ENCODE data around the gene CYTH1. TPM values are rescaled to one million over a fixed set of nuclear protein-coding genes. Genes with fewer than 3 reads are reported as not detected.

CYTH1 gene
- total RNA-seq, 4 donors from 2014 or later: 103 to 156 (median 142) TPM

DNA sequence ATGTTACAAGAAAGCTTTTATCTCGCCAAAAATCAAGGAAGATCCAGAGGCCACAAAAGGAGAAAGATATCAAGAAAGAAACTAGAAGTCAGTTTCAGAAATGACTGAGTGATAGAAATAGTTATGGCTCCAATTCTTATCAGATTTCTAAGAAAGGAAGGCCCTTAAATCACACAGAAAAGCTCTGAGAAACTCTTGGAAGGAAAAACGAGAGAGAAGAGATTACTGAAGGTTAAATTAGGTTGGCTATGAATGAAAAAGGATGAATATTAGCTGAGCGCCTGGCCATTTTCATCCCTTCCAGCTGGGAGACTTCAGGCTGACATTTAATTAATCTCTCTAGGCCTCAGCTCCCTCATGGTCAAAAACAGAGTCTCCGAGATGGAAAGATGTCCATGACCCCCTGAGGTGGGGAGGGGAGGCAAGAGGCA, 72.3 kb downstream of the CYTH1 start:
- Histone ChIP-seq H3K4me1 (peaks cover 6 to 26% (median 13%) of the 10 kb centered on the region in 4 donors), H3K4me3 (no peak overlapping the region), H3K27me3 (no peaks in the 10 kb centered on the region), H3K9me3 (no peaks in the 10 kb centered on the region), H3K36me3 (peaks cover 0 to 23% (median 2%) of the 10 kb centered on the region in 4 donors), H3K27ac (no peak overlapping the region)
- intact Hi-C loops (cut with DNase I; ENCODE audit: low total_unique reads): loop anchor here (5.0 kb wide), 1 partner anchor 212 kb away; no protein-coding TSS in a partner anchor
- TF ChIP-seq, protein P1, sequence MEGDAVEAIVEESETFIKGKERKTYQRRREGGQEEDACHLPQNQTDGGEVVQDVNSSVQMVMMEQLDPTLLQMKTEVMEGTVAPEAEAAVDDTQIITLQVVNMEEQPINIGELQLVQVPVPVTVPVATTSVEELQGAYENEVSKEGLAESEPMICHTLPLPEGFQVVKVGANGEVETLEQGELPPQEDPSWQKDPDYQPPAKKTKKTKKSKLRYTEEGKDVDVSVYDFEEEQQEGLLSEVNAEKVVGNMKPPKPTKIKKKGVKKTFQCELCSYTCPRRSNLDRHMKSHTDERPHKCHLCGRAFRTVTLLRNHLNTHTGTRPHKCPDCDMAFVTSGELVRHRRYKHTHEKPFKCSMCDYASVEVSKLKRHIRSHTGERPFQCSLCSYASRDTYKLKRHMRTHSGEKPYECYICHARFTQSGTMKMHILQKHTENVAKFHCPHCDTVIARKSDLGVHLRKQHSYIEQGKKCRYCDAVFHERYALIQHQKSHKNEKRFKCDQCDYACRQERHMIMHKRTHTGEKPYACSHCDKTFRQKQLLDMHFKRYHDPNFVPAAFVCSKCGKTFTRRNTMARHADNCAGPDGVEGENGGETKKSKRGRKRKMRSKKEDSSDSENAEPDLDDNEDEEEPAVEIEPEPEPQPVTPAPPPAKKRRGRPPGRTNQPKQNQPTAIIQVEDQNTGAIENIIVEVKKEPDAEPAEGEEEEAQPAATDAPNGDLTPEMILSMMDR (IDR thresholded peaks at IDR 0.05): no peak
- TF ChIP-seq POLR2A (IDR thresholded peaks at IDR 0.05) (no peak), POLR2AphosphoS5 (IDR thresholded peaks at IDR 0.05) (no peak), EP300 (IDR thresholded peaks at IDR 0.05; ENCODE audit: low read depth) (no peak)
- DNase-seq: no peak
- 46 to 65% methylated on average over 3 to 4 of the region's 4 CpGs for WGBS, 2 donors (ENCODE audit: low coverage in 1 of 2)
- in situ Hi-C loops (cut with MboI; ENCODE audit: low pct_ligation_motif_present in 1 of 4, low pct_unique_long_range_greater_than_20kb in 1 of 4, low sequenced_read_pairs in 3 of 4): loop anchor here in 2 of 4 donors (10.0 to 25.0 kb wide), 2 partner anchors 197 to 215 kb away; no protein-coding TSS in a partner anchor

DNA sequence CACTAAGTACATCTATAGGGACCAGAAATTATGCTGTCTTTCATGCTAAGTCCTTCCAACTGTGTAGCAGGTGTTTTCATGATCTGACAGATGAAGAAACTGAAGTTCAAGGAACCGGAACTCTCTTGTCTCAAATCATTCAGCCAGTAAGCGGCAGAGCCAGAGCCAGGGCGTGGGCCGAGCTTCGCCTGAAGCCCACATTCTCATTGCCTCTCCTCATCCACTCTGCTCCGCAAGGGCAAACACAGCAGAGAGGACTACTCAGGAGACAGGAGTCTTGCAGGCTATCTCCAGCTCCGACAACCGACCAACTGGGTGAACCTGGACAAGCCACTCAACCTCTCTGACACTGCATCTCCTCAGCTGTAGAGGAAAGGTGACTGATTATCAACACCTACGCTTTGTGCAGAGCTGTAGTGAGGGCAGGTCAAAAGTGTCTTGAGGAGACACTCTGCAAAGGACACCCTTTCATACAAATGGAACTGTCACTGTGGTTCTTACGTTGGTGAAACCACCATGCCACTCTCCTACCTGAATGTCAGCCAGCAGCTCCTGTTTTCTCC, 72.9 kb downstream of the CYTH1 start:
- peaks cover 0 to 27% (median 2%) of the 10 kb centered on the region in 4 donors for H3K36me3 ChIP-seq
- intact Hi-C loops (cut with DNase I; ENCODE audit: low total_unique reads) (loop anchor here (5.0 kb wide), 1 partner anchor 212 kb away; no protein-coding TSS in a partner anchor), in situ Hi-C loops (cut with MboI; ENCODE audit: low pct_ligation_motif_present in 1 of 4, low pct_unique_long_range_greater_than_20kb in 1 of 4, low sequenced_read_pairs in 3 of 4) (loop anchor here in 2 of 4 donors (10.0 to 25.0 kb wide), 2 partner anchors 197 to 214 kb away; no protein-coding TSS in a partner anchor)
- peaks cover 6 to 21% (median 11%) of the 10 kb centered on the region in 4 donors for H3K4me1 ChIP-seq
- TF ChIP-seq POLR2A (IDR thresholded peaks at IDR 0.05) (no peak), POLR2AphosphoS5 (IDR thresholded peaks at IDR 0.05) (no peak), EP300 (IDR thresholded peaks at IDR 0.05; ENCODE audit: low read depth) (no peak)
- TF ChIP-seq, protein P1 (IDR thresholded peaks at IDR 0.05): no peak
- H3K27ac ChIP-seq: no peak overlapping the region
- no peaks in the 10 kb centered on the region for H3K9me3 ChIP-seq
- no peak overlapping the region for H3K4me3 ChIP-seq
- H3K27me3 ChIP-seq: no peaks in the 10 kb centered on the region
- no peak for DNase-seq
- WGBS, 2 donors (ENCODE audit: low coverage in 1 of 2): 82% methylated on average over 10 of the region's 10 CpGs; no CpG with 5 or more reads in 1 of the 2 donors

DNA sequence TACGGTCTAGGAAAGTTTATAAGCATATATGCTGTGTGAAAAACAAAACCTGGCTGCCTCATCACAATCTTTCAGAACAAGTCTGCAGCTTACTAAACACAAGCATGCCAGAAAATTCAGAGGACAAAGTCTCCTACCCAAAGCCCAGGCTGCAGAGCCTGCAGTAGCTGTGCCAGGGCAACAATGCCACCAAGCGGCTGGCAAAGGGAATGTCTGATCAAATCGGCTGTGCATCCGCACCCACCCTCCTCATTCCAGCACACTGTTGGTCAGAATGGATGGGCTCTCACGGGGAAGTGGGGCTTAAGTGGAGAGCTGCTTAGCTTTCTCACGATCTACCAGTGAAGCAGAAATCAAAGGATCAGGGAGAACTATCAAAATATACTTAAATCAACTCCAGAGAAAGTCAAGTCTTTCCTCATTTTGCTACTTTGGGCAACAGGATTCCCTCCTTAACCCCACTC, 73.5 kb downstream of the CYTH1 start:
- 9 to 14% methylated on average over 1 to 6 of the region's 6 CpGs for WGBS, 2 donors (ENCODE audit: low coverage in 1 of 2)
- peaks cover 6 to 19% (median 10%) of the 10 kb centered on the region in 4 donors for H3K4me1 ChIP-seq
- peaks cover 0 to 27% (median 2%) of the 10 kb centered on the region in 4 donors for H3K36me3 ChIP-seq
- H3K4me3 ChIP-seq: no peak overlapping the region
- H3K27ac ChIP-seq: no peak overlapping the region
- TF ChIP-seq EP300 (IDR thresholded peaks at IDR 0.05; ENCODE audit: low read depth) (no peak), POLR2A (IDR thresholded peaks at IDR 0.05) (no peak), POLR2AphosphoS5 (IDR thresholded peaks at IDR 0.05) (peak in 1 of 3 donors; percentile 28)
- TF ChIP-seq, protein P1 (IDR thresholded peaks at IDR 0.05): peak; percentile 71 to 79 (median 78)
- intact Hi-C loops (cut with DNase I; ENCODE audit: low total_unique reads): loop anchor here (5.0 kb wide), 1 partner anchor 211 kb away; no protein-coding TSS in a partner anchor
- in situ Hi-C loops (cut with MboI; ENCODE audit: low pct_ligation_motif_present in 1 of 4, low pct_unique_long_range_greater_than_20kb in 1 of 4, low sequenced_read_pairs in 3 of 4): loop anchor here in 2 of 4 donors (10.0 to 25.0 kb wide), 2 partner anchors 196 to 214 kb away; no protein-coding TSS in a partner anchor
- peak; percentile 70 for DNase-seq
- H3K9me3 ChIP-seq: no peaks in the 10 kb centered on the region
- H3K27me3 ChIP-seq: no peaks in the 10 kb centered on the region

DNA sequence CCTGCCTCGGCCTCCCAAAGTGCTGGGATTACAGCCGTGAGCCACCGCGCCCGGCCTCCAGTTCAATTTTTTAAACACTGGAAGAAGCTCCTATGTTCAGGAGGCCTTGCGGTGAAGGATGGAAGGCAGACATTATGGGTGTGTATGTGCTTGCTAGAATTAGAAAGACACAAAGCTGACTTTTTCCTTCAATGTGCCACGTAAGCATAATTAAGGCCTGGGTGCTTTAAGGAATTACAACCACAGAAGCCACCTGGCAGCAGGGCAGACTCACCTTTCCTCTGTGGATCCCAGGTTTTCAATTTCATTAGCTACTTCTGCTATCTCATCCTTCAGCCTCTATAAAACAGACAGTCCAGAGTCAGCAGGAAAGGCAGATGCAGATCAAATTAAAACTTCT, 74.2 kb downstream of the CYTH1 start:
- H3K4me3 ChIP-seq: no peak overlapping the region
- H3K9me3 ChIP-seq: no peaks in the 10 kb centered on the region
- peaks cover 6 to 19% (median 10%) of the 10 kb centered on the region in 4 donors for H3K4me1 ChIP-seq
- peaks cover 0 to 28% (median 2%) of the 10 kb centered on the region in 4 donors for H3K36me3 ChIP-seq
- intact Hi-C loops (cut with DNase I; ENCODE audit: low total_unique reads): loop anchor here (5.0 kb wide), 1 partner anchor 211 kb away; no protein-coding TSS in a partner anchor
- no peaks in the 10 kb centered on the region for H3K27me3 ChIP-seq
- no peak for DNase-seq
- H3K27ac ChIP-seq: no peak overlapping the region
- 86 to 100% methylated on average over 1 to 7 of the region's 7 CpGs for WGBS, 2 donors (ENCODE audit: low coverage in 1 of 2)
- in situ Hi-C loops (cut with MboI; ENCODE audit: low pct_ligation_motif_present in 1 of 4, low pct_unique_long_range_greater_than_20kb in 1 of 4, low sequenced_read_pairs in 3 of 4): loop anchor here in 2 of 4 donors (10.0 to 25.0 kb wide), 2 partner anchors 196 to 213 kb away; no protein-coding TSS in a partner anchor
- TF ChIP-seq, protein P1 (IDR thresholded peaks at IDR 0.05): no peak
- TF ChIP-seq EP300 (IDR thresholded peaks at IDR 0.05; ENCODE audit: low read depth) (no peak), POLR2AphosphoS5 (IDR thresholded peaks at IDR 0.05) (no peak), POLR2A (IDR thresholded peaks at IDR 0.05) (no peak)
